Ishikawa (cell line): ENCODE data around the gene ERBB4.

Source experiments
- CEBPB ChIP-seq: IDR thresholded peaks from 2 replicates; pipeline ENCODE4 v1.6.1; 2012
- CREB1 ChIP-seq: IDR thresholded peaks from 2 replicates; pipeline ENCODE4 v1.6.1; 2012; ENCODE audit warnings: low read depth
- EGR1 ChIP-seq: IDR thresholded peaks from 2 replicates; pipeline ENCODE4 v1.6.1; 2012
- EP300 ChIP-seq: IDR thresholded peaks from 2 replicates; pipeline ENCODE4 v1.6.1; 2012; ENCODE audit warnings: borderline replicate concordance
- FOXM1 ChIP-seq: IDR thresholded peaks from 2 replicates; pipeline ENCODE4 v1.6.1; 2012; ENCODE audit warnings: low read depth, borderline replicate concordance
- NFIC ChIP-seq: IDR thresholded peaks from 2 replicates; pipeline ENCODE4 v1.6.1; 2012
- RAD21 ChIP-seq: IDR thresholded peaks from 2 replicates; pipeline ENCODE4 v1.6.1; 2012; ENCODE audit warnings: low read depth
- TAF1 ChIP-seq: IDR thresholded peaks from 2 replicates; pipeline ENCODE4 v1.6.1; 2012; ENCODE audit warnings: low read depth, mild to moderate bottlenecking
- TCF12 ChIP-seq: IDR thresholded peaks from 2 replicates; pipeline ENCODE4 v1.6.1; 2012; ENCODE audit warnings: low read depth
- TEAD4 ChIP-seq: IDR thresholded peaks from 2 replicates; pipeline ENCODE4 v1.6.1; 2012
- YY1 ChIP-seq: IDR thresholded peaks from 2 replicates; pipeline ENCODE4 v1.6.1; 2012; ENCODE audit warnings: low read depth
- ZBTB7A ChIP-seq: IDR thresholded peaks from 2 replicates; pipeline ENCODE4 v1.6.1; 2012; ENCODE audit warnings: low read depth
- TF ChIP-seq, protein P1 (sequence below): IDR thresholded peaks from 2 replicates; pipeline ENCODE4 v1.6.1; 2012; ENCODE audit warnings: low read depth, mild to moderate bottlenecking
- TF ChIP-seq, protein P2 (sequence below): IDR thresholded peaks from 2 replicates; pipeline ENCODE4 v1.6.1; 2012
- TF ChIP-seq, protein P3 (sequence below): IDR thresholded peaks from 2 replicates; pipeline ENCODE4 v1.6.1; 2012

Gene ERBB4

DNA sequence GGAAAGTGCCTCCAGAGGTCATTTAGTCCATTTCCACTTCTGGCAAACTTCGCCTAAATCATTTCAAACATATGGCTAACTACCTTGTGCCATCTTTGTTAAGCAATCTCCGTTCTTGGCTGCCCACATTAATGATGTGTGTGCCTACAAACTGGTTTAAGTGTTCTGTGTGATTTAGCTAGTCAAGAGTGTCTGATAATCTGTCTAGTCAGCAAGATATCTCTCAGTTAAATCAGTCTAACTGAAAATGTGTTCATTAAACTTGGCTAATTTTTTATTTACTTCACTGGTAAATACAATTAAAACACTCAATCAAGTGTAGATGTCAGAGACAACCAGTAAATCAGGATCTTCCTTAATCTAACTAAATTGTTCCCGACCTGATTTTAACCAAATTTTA lies 352.4 kb downstream of the ERBB4 start:
- TF ChIP-seq TEAD4 (no peak), YY1 (no peak), ZBTB7A (no peak), TCF12 (no peak), NFIC (no peak)
- TF ChIP-seq, protein P1, sequence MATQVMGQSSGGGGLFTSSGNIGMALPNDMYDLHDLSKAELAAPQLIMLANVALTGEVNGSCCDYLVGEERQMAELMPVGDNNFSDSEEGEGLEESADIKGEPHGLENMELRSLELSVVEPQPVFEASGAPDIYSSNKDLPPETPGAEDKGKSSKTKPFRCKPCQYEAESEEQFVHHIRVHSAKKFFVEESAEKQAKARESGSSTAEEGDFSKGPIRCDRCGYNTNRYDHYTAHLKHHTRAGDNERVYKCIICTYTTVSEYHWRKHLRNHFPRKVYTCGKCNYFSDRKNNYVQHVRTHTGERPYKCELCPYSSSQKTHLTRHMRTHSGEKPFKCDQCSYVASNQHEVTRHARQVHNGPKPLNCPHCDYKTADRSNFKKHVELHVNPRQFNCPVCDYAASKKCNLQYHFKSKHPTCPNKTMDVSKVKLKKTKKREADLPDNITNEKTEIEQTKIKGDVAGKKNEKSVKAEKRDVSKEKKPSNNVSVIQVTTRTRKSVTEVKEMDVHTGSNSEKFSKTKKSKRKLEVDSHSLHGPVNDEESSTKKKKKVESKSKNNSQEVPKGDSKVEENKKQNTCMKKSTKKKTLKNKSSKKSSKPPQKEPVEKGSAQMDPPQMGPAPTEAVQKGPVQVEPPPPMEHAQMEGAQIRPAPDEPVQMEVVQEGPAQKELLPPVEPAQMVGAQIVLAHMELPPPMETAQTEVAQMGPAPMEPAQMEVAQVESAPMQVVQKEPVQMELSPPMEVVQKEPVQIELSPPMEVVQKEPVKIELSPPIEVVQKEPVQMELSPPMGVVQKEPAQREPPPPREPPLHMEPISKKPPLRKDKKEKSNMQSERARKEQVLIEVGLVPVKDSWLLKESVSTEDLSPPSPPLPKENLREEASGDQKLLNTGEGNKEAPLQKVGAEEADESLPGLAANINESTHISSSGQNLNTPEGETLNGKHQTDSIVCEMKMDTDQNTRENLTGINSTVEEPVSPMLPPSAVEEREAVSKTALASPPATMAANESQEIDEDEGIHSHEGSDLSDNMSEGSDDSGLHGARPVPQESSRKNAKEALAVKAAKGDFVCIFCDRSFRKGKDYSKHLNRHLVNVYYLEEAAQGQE: no peak
- TF ChIP-seq, protein P2, sequence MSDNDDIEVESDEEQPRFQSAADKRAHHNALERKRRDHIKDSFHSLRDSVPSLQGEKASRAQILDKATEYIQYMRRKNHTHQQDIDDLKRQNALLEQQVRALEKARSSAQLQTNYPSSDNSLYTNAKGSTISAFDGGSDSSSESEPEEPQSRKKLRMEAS: no peak

DNA sequence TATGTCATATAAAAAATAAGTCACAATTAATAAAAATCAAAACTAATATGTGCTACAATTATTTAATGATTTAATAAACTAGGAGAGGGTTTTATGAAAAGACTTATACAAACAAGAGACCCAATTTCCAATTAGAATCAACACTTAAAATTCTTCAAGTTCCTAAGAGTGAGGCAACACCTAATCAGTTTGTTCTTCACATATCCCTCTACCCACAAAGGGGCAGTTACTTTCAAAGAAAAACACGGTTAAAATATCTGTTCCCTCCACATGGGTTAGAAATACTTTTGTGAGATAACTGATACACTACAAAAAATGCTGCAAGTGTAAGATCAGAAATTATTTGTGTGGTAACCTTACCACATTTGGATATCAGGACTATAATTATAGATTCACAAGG lies 357.0 kb downstream of the ERBB4 start:
- TF ChIP-seq, protein P1: no peak
- TF ChIP-seq TEAD4 (no peak), CEBPB (no peak), YY1 (no peak), EP300 (no peak), ZBTB7A (no peak)
- TF ChIP-seq, protein P2: no peak

DNA sequence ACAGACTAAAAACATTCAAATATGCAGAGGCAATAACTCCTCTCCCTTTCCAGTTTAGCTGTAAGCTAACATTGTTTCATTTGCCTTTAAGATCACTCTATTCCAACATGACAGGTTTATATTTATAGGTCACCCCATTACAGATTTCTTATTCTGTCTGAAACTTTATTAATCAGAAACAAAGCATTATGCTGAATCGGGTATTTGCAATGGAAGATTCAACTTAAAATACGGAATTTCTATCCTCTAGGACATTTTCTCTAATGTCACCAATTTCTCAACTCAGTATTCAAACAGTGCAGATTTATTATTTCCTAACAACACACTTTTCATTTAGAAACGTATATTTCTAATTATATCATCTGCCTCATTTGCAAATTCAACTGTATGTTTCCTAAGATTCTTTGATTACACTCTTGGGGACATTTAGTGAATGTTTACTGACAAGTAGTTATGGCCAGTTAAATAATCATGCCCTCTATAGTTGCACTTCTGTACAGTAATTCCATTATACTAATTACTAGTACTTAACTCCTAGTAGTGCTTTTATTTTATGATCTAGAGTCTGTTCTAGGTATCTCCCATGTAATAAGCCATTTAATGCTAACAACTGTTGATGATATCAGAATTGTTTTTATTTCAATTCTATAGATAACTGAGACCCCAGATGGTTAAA lies 358.1 kb downstream of the ERBB4 start:
- TF ChIP-seq TAF1 (no peak), TCF12 (no peak), YY1 (no peak), TEAD4 (no peak), ZBTB7A (no peak), RAD21 (no peak), NFIC (no peak), EP300 (no peak)
- TF ChIP-seq, protein P1: no peak
- TF ChIP-seq, protein P2: no peak
- TF ChIP-seq, protein P3, sequence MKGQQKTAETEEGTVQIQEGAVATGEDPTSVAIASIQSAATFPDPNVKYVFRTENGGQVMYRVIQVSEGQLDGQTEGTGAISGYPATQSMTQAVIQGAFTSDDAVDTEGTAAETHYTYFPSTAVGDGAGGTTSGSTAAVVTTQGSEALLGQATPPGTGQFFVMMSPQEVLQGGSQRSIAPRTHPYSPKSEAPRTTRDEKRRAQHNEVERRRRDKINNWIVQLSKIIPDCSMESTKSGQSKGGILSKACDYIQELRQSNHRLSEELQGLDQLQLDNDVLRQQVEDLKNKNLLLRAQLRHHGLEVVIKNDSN: no peak

DNA sequence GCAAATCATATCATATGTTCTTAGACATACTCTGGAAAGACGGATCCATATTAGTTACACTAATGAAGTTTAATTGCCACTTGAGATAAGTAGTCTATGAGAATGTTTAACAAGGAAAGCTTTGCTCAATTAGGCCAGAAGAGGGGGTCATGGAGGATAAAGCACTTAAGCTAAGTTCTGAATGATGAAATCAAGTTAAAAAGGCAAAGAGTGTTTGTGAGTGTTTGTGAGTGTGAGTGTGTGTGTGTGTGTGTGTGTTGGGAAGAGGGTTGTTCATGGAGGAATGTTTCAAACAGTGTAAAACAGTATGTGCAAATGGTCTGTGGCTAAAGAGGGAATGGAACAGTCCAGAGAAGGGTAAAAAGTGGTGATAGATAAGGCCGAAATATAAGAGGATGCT lies 360.9 kb downstream of the ERBB4 start:
- no peak for TF ChIP-seq EP300
- no peak for TF ChIP-seq CREB1
- TF ChIP-seq, protein P3: no peak
- TF ChIP-seq, protein P1: no peak
- TF ChIP-seq FOXM1: no peak
- TF ChIP-seq YY1: no peak
- TF ChIP-seq ZBTB7A: no peak
- no peak for TF ChIP-seq RAD21
- no peak for TF ChIP-seq TAF1
- no peak for TF ChIP-seq EGR1
- TF ChIP-seq CEBPB: no peak
- no peak for TF ChIP-seq NFIC
- no peak for TF ChIP-seq TEAD4
- TF ChIP-seq, protein P2: no peak
- no peak for TF ChIP-seq TCF12
